T-cell (primary cell): ENCODE results near the gene MPRIP. TPM values are rescaled to one million over a fixed set of nuclear protein-coding genes. Genes with fewer than 3 reads are reported as not detected.

Experiments used
- ATAC-seq, 4 experiments: fragments of 200-7000 bp in 3 of 4; fragments of 150-1000 bp in 1 of 4; cut with Tn5 transposase; replicated peaks in 1 of 4; 1 replicate in 3 of 4; 2 replicates in 1 of 4; pipeline ENCODE4 v1.10.0; 2021; ENCODE audit warnings: moderate library complexity in 3 of 4, mild to moderate bottlenecking in 2 of 4, moderate number of reproducible peaks in 1 of 4
- CTCF ChIA-PET, 2 donors: fragments of 300-600 bp; sonication (Branson Sonifier 250); formaldehyde crosslinking; loops; one replicate each; lab custom pipeline; 2022; ENCODE audit warnings: antibody characterized with exemption in 2 of 2; lab: Charles Lee
- POLR2A ChIA-PET, 2 donors: fragments of 300-600 bp; sonication (Branson Sonifier 250); formaldehyde crosslinking; loops; one replicate each; lab custom pipeline; 2022; ENCODE audit warnings: antibody characterized with exemption in 2 of 2; lab: Charles Lee
- DNase-seq, 35 experiments: peaks; one replicate each; pipeline versions ENCODE4 v3.0.0 to v3.0.0-alpha.2; 2013 to 2023
- H3K27ac ChIP-seq: one replicate; pipeline ENCODE4 v1.5.1; 2013; ENCODE audit warnings: low read length
- H3K27me3 ChIP-seq, 2 experiments: replicated peaks in 1 of 2; 1 replicate in 1 of 2; 2 replicates in 1 of 2; pipeline versions ENCODE4 v1.6.1 to v1.7.0; 2013; ENCODE audit warnings: low read length in 1 of 2, mixed read lengths in 1 of 2; ENCODE audit not compliant: control insufficient read depth in 2 of 2, insufficient read depth in 2 of 2; ENCODE audit errors: extremely low read depth in 1 of 2
- H3K36me3 ChIP-seq, 2 donors: 1 replicate in 1 of 2; 2 replicates in 1 of 2; pipeline versions ENCODE4 v1.6.1 to v1.7.0; 2013; ENCODE audit warnings: low read length in 1 of 2; ENCODE audit not compliant: control insufficient read depth in 2 of 2, insufficient read depth in 1 of 2; ENCODE audit errors: extremely low read depth in 1 of 2
- H3K4me1 ChIP-seq, 2 experiments: 1 replicate in 1 of 2; 2 replicates in 1 of 2; pipeline versions ENCODE4 v1.6.1 to v1.7.0; 2013; ENCODE audit warnings: low read length in 2 of 2, mixed read lengths in 1 of 2; ENCODE audit not compliant: insufficient read depth in 2 of 2, control insufficient read depth in 1 of 2; ENCODE audit errors: extremely low read depth in 1 of 2
- H3K4me3 ChIP-seq, 2 donors: 1 replicate in 1 of 2; 2 replicates in 1 of 2; pipeline versions ENCODE4 v1.5.1 to v1.7.0; 2013; ENCODE audit warnings: mild to moderate bottlenecking in 2 of 2, low read length in 1 of 2, moderate library complexity in 1 of 2; ENCODE audit not compliant: control insufficient read depth in 1 of 2; ENCODE audit errors: extremely low read depth in 1 of 2
- H3K9me3 ChIP-seq: 2 replicates; pipeline ENCODE4 v1.7.0; 2013
- H3K27ac Mint-ChIP-seq, 2 donors: one replicate each; pipeline ENCODE4 v1.8.0; 2020 to 2021; ENCODE audit warnings: mild to moderate bottlenecking in 2 of 2, mixed read lengths in 2 of 2
- H3K27me3 Mint-ChIP-seq, 2 donors: one replicate each; pipeline ENCODE4 v1.8.0; 2021 to 2022; ENCODE audit warnings: mixed read lengths in 2 of 2
- H3K36me3 Mint-ChIP-seq: one replicate; pipeline ENCODE4 v1.8.0; 2021; ENCODE audit warnings: mixed read lengths
- H3K4me1 Mint-ChIP-seq, 3 donors: one replicate each; pipeline ENCODE4 v1.8.0; 2020 to 2022; ENCODE audit warnings: mixed read lengths in 3 of 3, mild to moderate bottlenecking in 1 of 3
- H3K4me3 Mint-ChIP-seq, 3 donors: one replicate each; pipeline ENCODE4 v1.8.0; 2020 to 2022; ENCODE audit warnings: mild to moderate bottlenecking in 3 of 3, mixed read lengths in 3 of 3, moderate library complexity in 3 of 3
- H3K9me3 Mint-ChIP-seq, 3 donors: one replicate each; pipeline ENCODE4 v1.8.0; 2020 to 2022; ENCODE audit warnings: mixed read lengths in 3 of 3
- WGBS: methylation state at CpG from one replicate; pipeline ENCODE4 v1.1.5; 2013; ENCODE audit warnings: missing lambda C conversion rate; ENCODE audit not compliant: insufficient coverage; 5-methylcytosine and 5-hydroxymethylcytosine counted together
- total RNA-seq, 35 experiments: library from RNA in 6 of 35; stranded (reverse) in 6 of 35; fragments of 120-200 nt in 1 of 35; gene quantifications; one replicate each; pipeline versions ENCODE4 v1.2.1 to v1.2.4 and lab custom pipeline; 2013 to 2026

Gene MPRIP
- total RNA-seq, 5 donors from 2014 or later (not counting 1 experiment from before 2014, with no cell fraction given) = 189 to 266 (median 247) TPM

DNA sequence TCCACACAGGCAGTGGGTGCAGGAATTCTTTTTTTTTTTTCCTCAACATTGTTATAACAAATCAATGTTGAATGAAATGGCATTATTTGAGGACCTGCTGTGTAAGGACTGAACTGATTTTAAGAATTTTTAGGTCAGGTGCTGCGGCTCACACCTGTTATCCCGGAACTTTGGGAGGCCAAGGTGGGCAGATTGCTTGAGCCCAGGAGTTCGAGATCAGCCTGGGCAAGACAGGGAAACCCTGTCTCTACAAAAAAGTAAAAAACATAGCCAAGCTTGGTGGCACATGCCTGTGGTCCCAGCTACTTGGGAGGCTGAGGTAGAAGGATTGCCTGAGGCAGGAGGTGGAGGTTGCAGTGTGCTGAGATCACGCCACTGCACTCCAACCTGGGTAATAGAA, 12.4 kb downstream of the MPRIP start:
- H3K27me3 ChIP-seq = no peaks in the 10 kb centered on the region
- peak overlapping the region in 1 of 2 donors; percentile 4 for H3K27ac Mint-ChIP-seq
- no peaks in the 10 kb centered on the region for H3K9me3 Mint-ChIP-seq
- H3K4me3 ChIP-seq = no peak overlapping the region
- CTCF ChIA-PET = no interaction called here
- no peaks in the 10 kb centered on the region for H3K9me3 ChIP-seq
- no peak overlapping the region for H3K4me3 Mint-ChIP-seq
- no peak for ATAC-seq
- peaks cover 4 to 47% of the 10 kb centered on the region in 2 experiments for H3K4me1 ChIP-seq
- WGBS = 100% methylated on average over 1 of the region's 4 CpGs
- no peaks in the 10 kb centered on the region for H3K36me3 Mint-ChIP-seq
- H3K36me3 ChIP-seq = peaks cover 0 to 22% of the 10 kb centered on the region in 2 donors
- peaks cover 49 to 57% (median 53%) of the 10 kb centered on the region in 3 donors for H3K4me1 Mint-ChIP-seq
- no peak for DNase-seq
- H3K27me3 Mint-ChIP-seq = no peaks in the 10 kb centered on the region
- H3K27ac ChIP-seq = no peak overlapping the region
- POLR2A ChIA-PET = no interaction called here

DNA sequence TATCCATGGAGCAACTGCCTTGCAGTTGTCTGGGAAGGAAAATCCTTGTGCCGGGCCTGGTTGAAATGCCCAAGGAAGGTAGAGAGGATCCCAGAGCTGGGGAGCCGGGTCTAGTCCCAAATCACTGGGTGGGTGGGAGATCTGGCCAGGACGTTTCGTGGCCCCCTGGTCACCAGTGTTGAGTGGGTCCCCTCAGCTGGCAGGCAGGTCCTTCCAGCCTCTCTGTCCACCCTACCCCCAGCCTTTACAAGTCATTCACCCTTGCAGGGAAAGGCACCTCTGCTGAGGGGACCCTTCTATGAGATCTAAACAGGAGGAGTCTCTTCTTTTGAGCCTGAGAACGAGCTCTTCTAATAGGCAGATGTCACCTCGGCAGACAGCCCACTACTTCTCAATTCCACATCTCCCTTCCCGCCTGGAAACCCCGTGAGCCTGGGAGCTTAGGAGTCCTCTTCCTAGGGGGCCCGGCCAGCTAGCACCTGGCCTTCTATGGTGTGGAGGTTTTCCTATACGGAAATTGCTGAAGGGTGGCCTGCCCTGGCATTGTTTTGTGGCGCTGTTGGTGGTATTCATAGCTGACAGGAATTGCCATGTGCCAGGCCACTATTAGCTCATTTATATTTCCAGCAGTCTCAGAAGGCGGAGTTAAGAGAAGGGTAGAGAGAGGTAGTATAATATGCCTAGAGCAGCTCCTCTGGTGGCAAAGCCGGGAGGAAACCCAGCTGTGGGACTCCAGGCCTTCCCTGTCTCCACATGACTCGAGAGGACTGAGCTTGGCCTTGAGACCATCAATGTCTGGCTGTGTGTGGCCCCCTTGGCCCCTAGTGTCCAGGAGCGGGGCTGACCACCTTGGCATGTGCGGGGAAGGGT, 13.3 kb downstream of the MPRIP start:
- H3K4me1 Mint-ChIP-seq = peaks cover 53 to 59% (median 54%) of the 10 kb centered on the region in 3 donors
- ATAC-seq (no peak), DNase-seq (no peak)
- WGBS = 96% methylated on average over 7 of the region's 16 CpGs
- ChIA-PET POLR2A (interaction anchor here in 1 of 2 donors (0.5 kb wide), 1 partner anchor 53 kb away, joined by 3 read pairs; no protein-coding TSS in a partner anchor), CTCF (no interaction called here)
- H3K27ac ChIP-seq = no peak overlapping the region
- H3K9me3 Mint-ChIP-seq = no peaks in the 10 kb centered on the region
- H3K4me3 ChIP-seq = no peak overlapping the region
- no peaks in the 10 kb centered on the region for H3K27me3 ChIP-seq
- H3K36me3 ChIP-seq = peaks cover 0 to 25% of the 10 kb centered on the region in 2 donors
- no peaks in the 10 kb centered on the region for H3K36me3 Mint-ChIP-seq
- no peak overlapping the region for H3K4me3 Mint-ChIP-seq
- H3K9me3 ChIP-seq = no peaks in the 10 kb centered on the region
- H3K4me1 ChIP-seq = peaks cover 4 to 46% of the 10 kb centered on the region in 2 experiments
- H3K27me3 Mint-ChIP-seq = no peaks in the 10 kb centered on the region
- H3K27ac Mint-ChIP-seq = no peak overlapping the region

DNA sequence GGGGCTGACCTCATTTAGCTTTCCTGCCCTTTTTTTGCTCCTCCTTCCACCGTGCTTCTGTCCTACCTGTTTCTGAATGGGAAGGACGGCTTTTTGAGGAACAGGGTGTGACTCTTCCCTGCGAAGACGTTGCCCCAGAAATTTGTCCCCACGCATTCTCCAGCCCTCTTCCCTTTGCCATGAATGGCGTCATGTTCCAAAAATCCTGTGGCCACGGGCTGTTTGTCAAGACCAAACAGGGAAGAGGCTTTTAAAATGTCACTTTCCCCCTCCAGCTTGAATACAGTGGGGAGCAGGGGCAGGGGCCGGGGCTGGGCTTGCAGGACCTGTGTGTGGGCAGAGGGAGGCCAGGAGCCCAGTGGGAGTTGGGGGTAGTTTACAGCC, 13.9 kb downstream of the MPRIP start:
- Mint-ChIP-seq H3K36me3 (no peaks in the 10 kb centered on the region), H3K27me3 (no peaks in the 10 kb centered on the region), H3K9me3 (no peaks in the 10 kb centered on the region), H3K4me1 (peaks cover 52 to 58% (median 53%) of the 10 kb centered on the region in 3 donors), H3K27ac (no peak overlapping the region), H3K4me3 (no peak overlapping the region)
- no peak overlapping the region for H3K4me3 ChIP-seq
- POLR2A ChIA-PET = no interaction called here
- CTCF ChIA-PET = no interaction called here
- ATAC-seq = no peak
- 97% methylated on average over 4 of the region's 8 CpGs for WGBS
- H3K36me3 ChIP-seq = peaks cover 0 to 26% of the 10 kb centered on the region in 2 donors
- no peaks in the 10 kb centered on the region for H3K27me3 ChIP-seq
- peaks cover 4 to 40% of the 10 kb centered on the region in 2 experiments for H3K4me1 ChIP-seq
- no peaks in the 10 kb centered on the region for H3K9me3 ChIP-seq
- no peak for DNase-seq
- H3K27ac ChIP-seq = no peak overlapping the region

DNA sequence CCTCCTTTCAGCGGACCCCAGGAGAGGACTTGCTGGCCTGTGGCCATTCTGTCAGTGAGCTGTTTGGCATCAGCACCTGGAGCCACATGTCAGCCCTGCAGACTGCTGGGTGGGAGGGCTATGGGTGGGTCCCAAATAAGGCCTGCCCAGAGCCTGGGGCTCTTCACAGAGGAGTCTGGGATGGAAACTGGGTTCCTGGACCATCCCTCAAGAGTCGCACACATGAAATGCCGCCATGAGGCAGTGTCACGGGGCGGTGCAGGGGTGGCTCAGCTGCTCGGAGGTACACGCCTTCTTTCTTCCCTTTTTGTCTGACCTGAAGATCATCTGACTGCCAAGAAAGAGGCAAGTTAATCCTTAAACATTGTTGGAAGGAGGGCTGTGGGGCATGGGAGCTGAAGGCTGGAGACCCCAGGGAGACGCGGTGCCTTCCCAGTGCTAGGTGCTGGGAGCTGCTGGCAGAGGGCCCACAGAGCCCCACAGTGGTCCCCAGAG, 14.8 kb downstream of the MPRIP start:
- H3K27ac Mint-ChIP-seq = no peak overlapping the region
- H3K4me1 ChIP-seq = peaks cover 4 to 30% of the 10 kb centered on the region in 2 experiments
- DNase-seq (no peak), ATAC-seq (no peak)
- peaks cover 0 to 26% of the 10 kb centered on the region in 2 donors for H3K36me3 ChIP-seq
- no peak overlapping the region for H3K27ac ChIP-seq
- no peaks in the 10 kb centered on the region for H3K27me3 Mint-ChIP-seq
- peaks cover 48 to 56% (median 52%) of the 10 kb centered on the region in 3 donors for H3K4me1 Mint-ChIP-seq
- H3K4me3 ChIP-seq = no peak overlapping the region
- H3K36me3 Mint-ChIP-seq = no peaks in the 10 kb centered on the region
- ChIA-PET POLR2A (interaction anchor here in 1 of 2 donors (0.5 to 0.6 kb wide), 2 partner anchors 558 to 951 kb away, joined by 4 to 7 read pairs; no protein-coding TSS in a partner anchor), CTCF (no interaction called here)
- no peak overlapping the region for H3K4me3 Mint-ChIP-seq
- no peaks in the 10 kb centered on the region for H3K27me3 ChIP-seq
- no peaks in the 10 kb centered on the region for H3K9me3 Mint-ChIP-seq
- H3K9me3 ChIP-seq = no peaks in the 10 kb centered on the region
- 100% methylated on average over 8 of the region's 9 CpGs for WGBS

DNA sequence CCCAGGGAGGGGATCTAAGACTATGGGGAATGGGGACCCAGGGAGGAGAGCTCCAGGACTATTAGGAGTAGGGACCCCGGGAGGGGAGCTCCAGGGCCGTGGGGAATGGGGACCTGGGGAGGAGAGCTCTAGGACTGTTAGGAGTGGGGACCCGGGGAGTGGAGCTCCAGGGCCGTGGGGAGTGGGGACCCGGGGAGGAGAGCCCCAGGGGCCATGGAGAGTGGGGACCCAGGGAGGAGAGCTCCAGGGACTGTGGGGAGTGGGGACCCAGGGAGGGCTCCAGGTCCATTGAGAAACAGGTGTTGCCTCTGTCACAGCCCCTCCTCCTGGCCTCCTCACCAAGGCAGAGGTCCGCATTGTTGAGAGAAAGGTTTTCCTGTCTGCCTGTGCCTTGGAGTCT, 16.0 kb downstream of the MPRIP start:
- Histone ChIP-seq H3K9me3 (no peaks in the 10 kb centered on the region), H3K36me3 (peaks cover 0 to 26% of the 10 kb centered on the region in 2 donors), H3K27ac (no peak overlapping the region), H3K27me3 (no peaks in the 10 kb centered on the region), H3K4me3 (no peak overlapping the region), H3K4me1 (peaks cover 0 to 28% of the 10 kb centered on the region in 2 experiments)
- WGBS = 95% methylated on average over 6 of the region's 6 CpGs
- Mint-ChIP-seq H3K36me3 (no peaks in the 10 kb centered on the region), H3K4me3 (no peak overlapping the region), H3K9me3 (no peaks in the 10 kb centered on the region), H3K27me3 (no peaks in the 10 kb centered on the region), H3K27ac (no peak overlapping the region), H3K4me1 (peaks cover 48 to 56% (median 52%) of the 10 kb centered on the region in 3 donors)
- ChIA-PET POLR2A (interaction anchor here in 1 of 2 donors (0.6 kb wide), 2 partner anchors 115 to 186 kb away, joined by 3 to 4 read pairs; no protein-coding TSS in a partner anchor), CTCF (no interaction called here)
- DNase-seq = no peak
- no peak for ATAC-seq

DNA sequence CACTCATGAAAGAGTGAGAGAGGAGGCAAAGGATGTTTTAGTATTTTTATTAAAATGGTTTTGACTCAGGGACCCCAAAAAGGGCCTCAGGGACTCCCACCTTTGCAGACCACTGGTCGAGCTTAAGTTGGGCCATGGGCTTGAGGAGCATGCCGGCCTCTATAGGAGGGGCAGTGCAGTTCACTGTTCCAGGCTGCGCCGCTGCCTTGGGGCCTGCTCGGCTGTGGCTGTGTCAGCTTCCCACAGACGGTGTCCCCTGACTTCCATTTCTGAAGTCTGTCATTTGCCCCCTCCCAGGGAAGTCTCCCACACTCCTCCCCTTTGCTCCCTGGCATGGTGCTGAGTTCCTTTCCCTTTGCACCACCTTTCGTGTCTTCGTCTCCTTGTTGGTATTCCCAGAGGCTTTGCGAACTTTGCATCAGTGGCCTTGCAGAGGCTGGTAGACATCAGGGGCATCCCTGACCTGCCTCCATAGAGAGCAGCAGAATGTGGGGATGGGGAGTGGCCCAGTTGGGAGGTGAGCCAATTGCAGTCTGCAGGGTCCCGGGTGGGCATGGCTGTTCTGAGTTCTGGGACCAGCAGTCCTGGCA, 17.1 kb downstream of the MPRIP start:
- Mint-ChIP-seq H3K27me3 (no peaks in the 10 kb centered on the region), H3K9me3 (no peaks in the 10 kb centered on the region), H3K4me1 (peaks cover 44 to 55% (median 52%) of the 10 kb centered on the region in 3 donors), H3K36me3 (peaks cover 4% of the 10 kb centered on the region), H3K27ac (no peak overlapping the region), H3K4me3 (no peak overlapping the region)
- no peak for DNase-seq
- Histone ChIP-seq H3K4me1 (peaks cover 0 to 30% of the 10 kb centered on the region in 2 experiments), H3K27me3 (no peaks in the 10 kb centered on the region), H3K9me3 (no peaks in the 10 kb centered on the region), H3K4me3 (no peak overlapping the region), H3K36me3 (peaks cover 0 to 26% of the 10 kb centered on the region in 2 donors), H3K27ac (no peak overlapping the region)
- 86% methylated on average over 6 of the region's 10 CpGs for WGBS
- ATAC-seq = no peak
- ChIA-PET POLR2A (no interaction called here), CTCF (no interaction called here)
